GM12878 (cell line): Measurements from ENCODE around the gene NMRK1. TPM values are rescaled to one million over a fixed set of nuclear protein-coding genes. Genes with fewer than 3 reads are reported as not detected.

Experiments used
- BRCA1 ChIP-seq: IDR thresholded peaks from 2 replicates; pipeline ENCODE4 v1.6.1; 2011; ENCODE audit warnings: low read depth, low read length, improper control_type of control experiment
- DPF2 ChIP-seq: fragments of 450-650 bp; IDR thresholded peaks from 2 replicates; pipeline ENCODE4 v1.6.1; 2017; ENCODE audit warnings: mild to moderate bottlenecking
- HDAC2 ChIP-seq: fragments of 200-600 bp; sonication (generic); IDR thresholded peaks from 2 replicates; pipeline ENCODE4 v1.6.1; 2017
- MXI1 ChIP-seq: fragments of 150-350 bp; IDR thresholded peaks from 2 replicates; pipeline ENCODE4 v1.6.1; 2011; ENCODE audit warnings: low read depth, mild to moderate bottlenecking, inconsistent platforms, low read length, improper control_type of control experiment
- MYC ChIP-seq: IDR thresholded peaks from 2 replicates; pipeline ENCODE4 v1.6.1; 2011; ENCODE audit warnings: mild to moderate bottlenecking, low read length, moderate library complexity, inconsistent platforms; ENCODE audit not compliant: insufficient read depth, insufficient replicate concordance, insufficient read length, severe bottlenecking
- ZZZ3 ChIP-seq: IDR thresholded peaks from 2 replicates; pipeline ENCODE4 v1.6.1; 2011; ENCODE audit warnings: low read depth; ENCODE audit not compliant: control insufficient read depth, insufficient read length
- polyA plus RNA-seq, 11 experiments: library from polyadenylated mRNA; depleted of rRNA in 4 of 11; unstranded in 6 of 11; stranded (reverse) in 5 of 11; fragments of >200 nt; fragmentation: Nextera tagmentation in 4 of 11; fragmentation: Illumina TruSeq in 1 of 11; extraction: Ambion mirVana in 4 of 11; extraction: Trizol in 1 of 11; gene quantifications; 1 replicate in 1 of 11; 2 replicates in 10 of 11; pipeline versions ENCODE4 v1.2.1 to v1.2.3, GENCODE V29; 2011 to 2016; ENCODE audit warnings: inconsistent platforms in 2 of 11, missing spikeins in 2 of 11, low read depth in 1 of 11
- total RNA-seq, 4 experiments: library from RNA; depleted of rRNA in 3 of 4; stranded (reverse); fragments of >200 nt in 3 of 4; fragmentation: Illumina TruSeq in 1 of 4; extraction: Trizol in 1 of 4; gene quantifications; 2 replicates each; pipeline versions ENCODE4 v1.2.1 to v1.2.3, GENCODE V29; 2013 to 2021
- TF ChIP-seq, protein P1 (sequence below): fragments of 450-650 bp; IDR thresholded peaks from 2 replicates; pipeline ENCODE4 v1.6.1; 2018; ENCODE audit warnings: borderline replicate concordance, mild to moderate bottlenecking; ENCODE audit not compliant: partially characterized antibody
- TF ChIP-seq, protein P2 (sequence below): fragments of 450-650 bp; IDR thresholded peaks from 2 replicates; pipeline ENCODE4 v1.6.1; 2017; ENCODE audit warnings: mild to moderate bottlenecking, moderate library complexity

Gene NMRK1
- total and polyA plus RNA-seq, 10 of the 15 experiments (the other 5 are each of a cell fraction or from before 2014, with no cell fraction given), result 8.4 to 17.2 (median 12.1) TPM

DNA sequence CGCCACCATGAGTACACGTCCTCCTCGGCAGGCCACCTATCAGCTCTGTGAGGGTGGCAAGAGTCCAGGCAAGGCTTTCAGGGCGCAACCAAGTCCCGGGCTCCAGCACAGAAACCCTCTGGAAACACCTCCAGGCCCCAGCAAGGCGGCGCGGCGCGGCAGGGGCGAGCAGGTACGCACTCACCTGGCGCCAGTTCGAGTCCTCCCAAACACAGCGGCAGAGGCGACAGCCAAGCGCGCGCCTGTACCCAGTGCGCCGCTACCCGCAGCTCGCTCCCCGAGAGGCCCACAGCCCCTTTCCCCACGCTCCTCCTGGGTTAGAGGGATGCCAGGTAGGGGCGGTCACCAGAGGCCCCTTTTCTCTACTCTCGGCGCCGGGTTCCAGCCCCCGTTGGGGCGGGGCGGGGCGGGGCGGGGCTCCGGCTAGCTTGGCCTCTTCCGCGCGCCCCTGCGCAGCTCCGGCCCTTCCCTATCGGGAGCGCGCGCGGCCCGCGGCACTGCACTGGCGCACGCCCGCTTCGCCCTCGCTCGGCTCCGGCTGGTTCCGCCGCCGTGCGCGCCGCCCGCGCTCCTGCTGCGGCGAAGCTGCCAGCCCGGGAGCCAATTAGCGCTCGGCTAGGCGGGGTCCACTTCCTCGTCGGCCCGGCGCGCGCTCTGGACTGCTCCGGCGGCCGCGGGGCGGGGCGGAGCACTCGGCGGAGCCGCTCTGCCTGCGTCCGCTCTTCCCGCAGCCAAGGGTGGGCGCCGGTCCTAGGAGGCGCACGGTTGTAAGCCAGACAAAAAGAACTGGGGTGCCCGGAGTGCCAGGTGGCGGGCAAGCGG is at the start of gene NMRK1, which contains the start of gene OSTF1 (continued):
- TF ChIP-seq MXI1, result no peak; the same call in 1 of the 2 replicates
- TF ChIP-seq MYC, result no peak
- peak; percentile 58 for TF ChIP-seq DPF2
- TF ChIP-seq, protein P1, sequence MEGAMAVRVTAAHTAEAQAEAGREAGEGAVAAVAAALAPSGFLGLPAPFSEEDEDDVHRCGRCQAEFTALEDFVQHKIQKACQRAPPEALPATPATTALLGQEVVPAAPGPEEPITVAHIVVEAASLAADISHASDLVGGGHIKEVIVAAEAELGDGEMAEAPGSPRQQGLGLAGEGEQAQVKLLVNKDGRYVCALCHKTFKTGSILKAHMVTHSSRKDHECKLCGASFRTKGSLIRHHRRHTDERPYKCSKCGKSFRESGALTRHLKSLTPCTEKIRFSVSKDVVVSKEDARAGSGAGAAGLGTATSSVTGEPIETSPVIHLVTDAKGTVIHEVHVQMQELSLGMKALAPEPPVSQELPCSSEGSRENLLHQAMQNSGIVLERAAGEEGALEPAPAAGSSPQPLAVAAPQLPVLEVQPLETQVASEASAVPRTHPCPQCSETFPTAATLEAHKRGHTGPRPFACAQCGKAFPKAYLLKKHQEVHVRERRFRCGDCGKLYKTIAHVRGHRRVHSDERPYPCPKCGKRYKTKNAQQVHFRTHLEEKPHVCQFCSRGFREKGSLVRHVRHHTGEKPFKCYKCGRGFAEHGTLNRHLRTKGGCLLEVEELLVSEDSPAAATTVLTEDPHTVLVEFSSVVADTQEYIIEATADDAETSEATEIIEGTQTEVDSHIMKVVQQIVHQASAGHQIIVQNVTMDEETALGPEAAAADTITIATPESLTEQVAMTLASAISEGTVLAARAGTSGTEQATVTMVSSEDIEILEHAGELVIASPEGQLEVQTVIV, result no peak
- no peak for TF ChIP-seq HDAC2
- TF ChIP-seq BRCA1, result no peak
- TF ChIP-seq, protein P2, sequence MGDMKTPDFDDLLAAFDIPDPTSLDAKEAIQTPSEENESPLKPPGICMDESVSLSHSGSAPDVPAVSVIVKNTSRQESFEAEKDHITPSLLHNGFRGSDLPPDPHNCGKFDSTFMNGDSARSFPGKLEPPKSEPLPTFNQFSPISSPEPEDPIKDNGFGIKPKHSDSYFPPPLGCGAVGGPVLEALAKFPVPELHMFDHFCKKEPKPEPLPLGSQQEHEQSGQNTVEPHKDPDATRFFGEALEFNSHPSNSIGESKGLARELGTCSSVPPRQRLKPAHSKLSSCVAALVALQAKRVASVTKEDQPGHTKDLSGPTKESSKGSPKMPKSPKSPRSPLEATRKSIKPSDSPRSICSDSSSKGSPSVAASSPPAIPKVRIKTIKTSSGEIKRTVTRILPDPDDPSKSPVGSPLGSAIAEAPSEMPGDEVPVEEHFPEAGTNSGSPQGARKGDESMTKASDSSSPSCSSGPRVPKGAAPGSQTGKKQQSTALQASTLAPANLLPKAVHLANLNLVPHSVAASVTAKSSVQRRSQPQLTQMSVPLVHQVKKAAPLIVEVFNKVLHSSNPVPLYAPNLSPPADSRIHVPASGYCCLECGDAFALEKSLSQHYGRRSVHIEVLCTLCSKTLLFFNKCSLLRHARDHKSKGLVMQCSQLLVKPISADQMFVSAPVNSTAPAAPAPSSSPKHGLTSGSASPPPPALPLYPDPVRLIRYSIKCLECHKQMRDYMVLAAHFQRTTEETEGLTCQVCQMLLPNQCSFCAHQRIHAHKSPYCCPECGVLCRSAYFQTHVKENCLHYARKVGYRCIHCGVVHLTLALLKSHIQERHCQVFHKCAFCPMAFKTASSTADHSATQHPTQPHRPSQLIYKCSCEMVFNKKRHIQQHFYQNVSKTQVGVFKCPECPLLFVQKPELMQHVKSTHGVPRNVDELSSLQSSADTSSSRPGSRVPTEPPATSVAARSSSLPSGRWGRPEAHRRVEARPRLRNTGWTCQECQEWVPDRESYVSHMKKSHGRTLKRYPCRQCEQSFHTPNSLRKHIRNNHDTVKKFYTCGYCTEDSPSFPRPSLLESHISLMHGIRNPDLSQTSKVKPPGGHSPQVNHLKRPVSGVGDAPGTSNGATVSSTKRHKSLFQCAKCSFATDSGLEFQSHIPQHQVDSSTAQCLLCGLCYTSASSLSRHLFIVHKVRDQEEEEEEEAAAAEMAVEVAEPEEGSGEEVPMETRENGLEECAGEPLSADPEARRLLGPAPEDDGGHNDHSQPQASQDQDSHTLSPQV, result 0 out of 2 replicates have a peak, but pooled peaks have one; percentile 12
- no peak for TF ChIP-seq ZZZ3
